Measurements from ENCODE around the gene TNRC6C. TPM values are rescaled to one million over a fixed set of nuclear protein-coding genes. Genes with fewer than 3 reads are reported as not detected.
A peak's percentile ranks its signal among the peaks of the same experiment; 100 is the strongest.

Gene TNRC6C
- total RNA-seq, 2 experiments from 2014 or later: 50.7 to 57.3 TPM

DNA sequence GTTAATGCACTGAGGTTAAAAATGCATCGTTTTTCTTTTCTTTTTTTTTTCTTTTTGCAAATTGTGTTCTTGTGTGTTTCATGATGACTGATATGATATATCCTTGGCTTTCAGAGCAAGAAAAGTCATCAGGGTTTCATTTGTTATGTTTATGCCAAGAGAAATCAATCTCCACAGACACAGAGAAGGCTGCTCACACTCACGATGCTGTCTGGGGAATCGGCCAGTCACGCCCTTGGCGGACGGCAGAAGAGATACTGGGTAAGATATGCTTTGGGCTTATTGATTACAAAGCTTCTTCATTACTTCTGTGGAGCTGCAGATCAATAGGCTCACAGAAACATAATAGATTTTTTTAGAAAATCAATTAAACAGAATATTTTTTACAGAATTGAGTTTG is 42.2 kb upstream of the TNRC6C start:
- POLR2A ChIA-PET: interaction anchor here (1.5 to 4.6 kb wide), 2 partner anchors 20 to 41 kb away, joined by 5 to 37 read pairs; partner anchors contain the start of gene TNRC6C
- ATAC-seq (ENCODE audit: poor library complexity) (no peak), DNase-seq (no peak)
- TF ChIP-seq, protein P1, sequence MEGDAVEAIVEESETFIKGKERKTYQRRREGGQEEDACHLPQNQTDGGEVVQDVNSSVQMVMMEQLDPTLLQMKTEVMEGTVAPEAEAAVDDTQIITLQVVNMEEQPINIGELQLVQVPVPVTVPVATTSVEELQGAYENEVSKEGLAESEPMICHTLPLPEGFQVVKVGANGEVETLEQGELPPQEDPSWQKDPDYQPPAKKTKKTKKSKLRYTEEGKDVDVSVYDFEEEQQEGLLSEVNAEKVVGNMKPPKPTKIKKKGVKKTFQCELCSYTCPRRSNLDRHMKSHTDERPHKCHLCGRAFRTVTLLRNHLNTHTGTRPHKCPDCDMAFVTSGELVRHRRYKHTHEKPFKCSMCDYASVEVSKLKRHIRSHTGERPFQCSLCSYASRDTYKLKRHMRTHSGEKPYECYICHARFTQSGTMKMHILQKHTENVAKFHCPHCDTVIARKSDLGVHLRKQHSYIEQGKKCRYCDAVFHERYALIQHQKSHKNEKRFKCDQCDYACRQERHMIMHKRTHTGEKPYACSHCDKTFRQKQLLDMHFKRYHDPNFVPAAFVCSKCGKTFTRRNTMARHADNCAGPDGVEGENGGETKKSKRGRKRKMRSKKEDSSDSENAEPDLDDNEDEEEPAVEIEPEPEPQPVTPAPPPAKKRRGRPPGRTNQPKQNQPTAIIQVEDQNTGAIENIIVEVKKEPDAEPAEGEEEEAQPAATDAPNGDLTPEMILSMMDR (IDR thresholded peaks at IDR 0.05): no peak
- Histone ChIP-seq H3K27me3 (ENCODE audit: control insufficient read depth in 1 of 2, insufficient read depth in 2 of 2, low read length in 2 of 2) (peaks cover 16 to 25% of the 10 kb centered on the region in 2 experiments), H3K4me1 (ENCODE audit: insufficient read depth, low read length) (peaks cover 9% of the 10 kb centered on the region), H3K36me3 (ENCODE audit: insufficient read depth, low read length) (no peaks in the 10 kb centered on the region), H3K27ac (ENCODE audit: low read depth in 1 of 2, low read length in 2 of 2) (no peak overlapping the region), H3K4me3 (ENCODE audit: low read length) (no peak overlapping the region), H3K9me3 (ENCODE audit: control insufficient read depth in 1 of 2, insufficient read depth in 1 of 2, low read length in 2 of 2) (no peaks in the 10 kb centered on the region)
- Mint-ChIP-seq H3K27me3 (peaks cover 50% of the 10 kb centered on the region), H3K4me3 (no peak overlapping the region), H3K4me1 (ENCODE audit: low read depth) (peaks cover 18% of the 10 kb centered on the region), H3K9me3 (no peaks in the 10 kb centered on the region), H3K27ac (no peak overlapping the region), H3K36me3 (ENCODE audit: low read depth) (no peaks in the 10 kb centered on the region)
- CTCF ChIA-PET: no interaction called here
- intact Hi-C loops (cut with DNase I, micrococcal nuclease): no loop called here

DNA sequence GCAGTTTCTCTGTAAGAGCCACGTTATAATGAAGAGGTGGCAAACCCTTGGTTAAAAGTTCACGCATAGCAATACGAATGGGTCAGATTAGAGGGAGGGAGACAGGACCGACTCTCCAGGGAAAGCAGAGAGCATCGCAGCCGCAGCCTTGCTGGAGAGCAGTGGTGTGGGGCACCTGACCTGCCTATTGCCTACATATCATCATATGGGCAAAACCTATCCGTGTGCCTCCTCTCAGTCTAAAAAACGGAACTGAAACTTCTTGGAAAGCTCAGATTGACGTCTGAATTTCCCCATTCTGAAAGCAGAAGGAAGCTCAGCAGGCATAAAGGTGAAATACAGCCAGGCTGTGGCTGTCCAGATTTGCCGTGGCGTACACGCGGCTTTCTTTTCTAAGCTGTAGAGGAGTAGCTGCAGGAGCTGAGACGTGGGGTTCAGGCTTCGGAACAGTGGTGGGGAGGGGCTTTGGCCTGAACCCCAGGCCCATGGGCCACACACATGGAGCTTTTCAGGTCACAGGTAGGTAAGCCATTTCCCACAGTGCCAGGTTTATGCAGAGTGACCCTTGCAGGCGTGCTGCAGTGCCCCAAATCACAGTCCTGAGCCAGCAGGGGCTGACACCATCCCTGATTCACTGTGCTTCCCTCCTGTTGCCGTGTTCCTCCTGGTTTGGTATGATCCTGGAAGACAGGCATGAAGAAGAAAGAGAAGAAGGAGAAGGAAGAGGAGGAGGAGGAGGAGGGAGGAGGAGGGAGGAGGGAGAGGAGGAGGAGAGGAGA is 41.6 kb upstream of the TNRC6C start:
- Mint-ChIP-seq H3K36me3 (ENCODE audit: low read depth) (no peaks in the 10 kb centered on the region), H3K27me3 (peaks cover 50% of the 10 kb centered on the region), H3K9me3 (no peaks in the 10 kb centered on the region), H3K4me3 (peak overlapping the region; percentile 42), H3K27ac (no peak overlapping the region), H3K4me1 (ENCODE audit: low read depth) (peaks cover 18% of the 10 kb centered on the region)
- Histone ChIP-seq H3K9me3 (ENCODE audit: control insufficient read depth in 1 of 2, insufficient read depth in 1 of 2, low read length in 2 of 2) (peaks cover 0 to 4% of the 10 kb centered on the region in 2 experiments), H3K27ac (ENCODE audit: low read depth in 1 of 2, low read length in 2 of 2) (no peak overlapping the region), H3K36me3 (ENCODE audit: insufficient read depth, low read length) (no peaks in the 10 kb centered on the region), H3K4me3 (ENCODE audit: low read length) (peak overlapping the region; percentile 3), H3K4me1 (ENCODE audit: insufficient read depth, low read length) (peaks cover 9% of the 10 kb centered on the region), H3K27me3 (ENCODE audit: control insufficient read depth in 1 of 2, insufficient read depth in 2 of 2, low read length in 2 of 2) (peaks cover 16 to 25% of the 10 kb centered on the region in 2 experiments)
- intact Hi-C loops (cut with DNase I, micrococcal nuclease): no loop called here
- peak; percentile 26 for ATAC-seq (ENCODE audit: poor library complexity)
- ChIA-PET POLR2A (interaction anchor here (1.5 to 4.6 kb wide), 2 partner anchors 20 to 41 kb away, joined by 5 to 37 read pairs; partner anchors contain the start of gene TNRC6C), CTCF (no interaction called here)
- DNase-seq: peak in 3 of 14 experiments; percentile 33 to 68 (median 61)
- TF ChIP-seq, protein P1 (IDR thresholded peaks at IDR 0.05): no peak

DNA sequence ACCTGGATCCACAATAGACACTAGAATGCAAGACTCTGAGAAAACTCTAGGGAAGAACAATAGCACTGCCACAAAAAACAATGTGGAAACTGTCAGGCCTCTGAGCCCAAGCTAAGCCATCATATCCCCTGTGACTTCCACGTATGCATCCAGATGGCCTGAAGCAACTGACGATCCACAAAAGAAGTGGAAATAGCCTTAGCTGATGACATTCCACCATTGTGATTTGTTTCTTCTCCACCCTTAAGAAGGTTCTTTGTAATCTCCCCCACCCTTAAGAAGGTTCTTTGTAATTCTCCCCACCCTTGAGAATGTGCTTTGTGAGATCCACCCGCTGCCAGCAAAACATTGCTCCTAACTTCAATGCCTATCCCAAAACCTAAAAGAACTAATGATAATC is 39.2 kb upstream of the TNRC6C start:
- H3K4me3 Mint-ChIP-seq: no peak overlapping the region
- Histone ChIP-seq H3K9me3 (ENCODE audit: control insufficient read depth in 1 of 2, insufficient read depth in 1 of 2, low read length in 2 of 2) (peaks cover 0 to 6% of the 10 kb centered on the region in 2 experiments), H3K27ac (ENCODE audit: low read depth in 1 of 2, low read length in 2 of 2) (no peak overlapping the region), H3K27me3 (ENCODE audit: control insufficient read depth in 1 of 2, insufficient read depth in 2 of 2, low read length in 2 of 2) (peaks cover 16 to 22% of the 10 kb centered on the region in 2 experiments), H3K36me3 (ENCODE audit: insufficient read depth, low read length) (no peaks in the 10 kb centered on the region), H3K4me3 (ENCODE audit: low read length) (no peak overlapping the region), H3K4me1 (ENCODE audit: insufficient read depth, low read length) (peaks cover 9% of the 10 kb centered on the region)
- TF ChIP-seq, protein P1 (IDR thresholded peaks at IDR 0.05): no peak
- no peak overlapping the region for H3K27ac Mint-ChIP-seq
- ATAC-seq (ENCODE audit: poor library complexity): no peak
- no peaks in the 10 kb centered on the region for H3K36me3 Mint-ChIP-seq (ENCODE audit: low read depth)
- ChIA-PET POLR2A (no interaction called here), CTCF (interaction anchor here (0.7 kb wide), 1 partner anchor 117 kb away, joined by 3 read pairs; no protein-coding TSS in a partner anchor)
- H3K9me3 Mint-ChIP-seq: no peaks in the 10 kb centered on the region
- intact Hi-C loops (cut with DNase I, micrococcal nuclease): no loop called here
- peaks cover 18% of the 10 kb centered on the region for H3K4me1 Mint-ChIP-seq (ENCODE audit: low read depth)
- DNase-seq: no peak
- peaks cover 48% of the 10 kb centered on the region for H3K27me3 Mint-ChIP-seq

Data from CD4-positive, alpha-beta T cell (primary cell).